ENCODE results near the gene CPED1.
A peak's percentile ranks its signal among the peaks of the same experiment; 100 is the strongest.

CPED1 gene

DNA sequence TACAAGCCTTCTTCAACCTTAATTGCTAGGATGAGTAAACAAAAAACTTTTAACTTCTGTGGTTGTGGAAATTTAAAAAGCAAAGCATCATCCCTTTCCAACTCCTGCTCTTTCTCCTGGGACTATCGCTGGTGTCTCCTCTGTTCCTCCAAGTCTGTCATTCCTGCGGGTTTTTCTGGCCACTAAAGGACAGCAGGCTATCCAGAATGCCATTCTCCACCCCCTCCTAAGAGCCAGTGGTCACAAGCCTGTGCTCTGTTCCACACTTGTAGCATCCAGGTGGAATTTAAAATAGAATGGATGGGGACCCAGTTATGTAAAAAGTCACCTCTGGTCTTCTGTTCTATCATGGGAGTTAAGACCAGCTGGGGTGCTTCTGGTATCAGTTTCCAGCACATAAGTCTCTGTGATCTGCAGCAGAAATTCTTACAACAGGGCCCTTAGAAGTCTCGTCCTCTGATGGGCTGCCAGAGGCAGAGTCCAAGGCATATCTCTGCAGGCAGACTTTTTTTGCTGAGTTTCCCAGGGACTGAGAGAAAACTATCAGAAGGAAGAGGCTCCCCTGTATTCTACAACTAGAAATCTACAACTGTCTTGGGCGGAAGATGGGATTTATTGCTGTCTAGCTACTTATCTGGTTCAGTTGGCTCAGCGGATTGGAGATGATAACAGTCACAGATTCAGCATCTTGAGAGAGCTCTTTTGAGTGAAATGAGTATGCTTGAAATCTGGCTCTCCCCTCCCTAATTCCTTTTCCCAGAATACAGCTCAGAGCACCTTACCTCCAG is 335.2 kb downstream of the CPED1 start:
- DNase-seq (ENCODE audit: low read depth in 2 of 2): no peak

DNA sequence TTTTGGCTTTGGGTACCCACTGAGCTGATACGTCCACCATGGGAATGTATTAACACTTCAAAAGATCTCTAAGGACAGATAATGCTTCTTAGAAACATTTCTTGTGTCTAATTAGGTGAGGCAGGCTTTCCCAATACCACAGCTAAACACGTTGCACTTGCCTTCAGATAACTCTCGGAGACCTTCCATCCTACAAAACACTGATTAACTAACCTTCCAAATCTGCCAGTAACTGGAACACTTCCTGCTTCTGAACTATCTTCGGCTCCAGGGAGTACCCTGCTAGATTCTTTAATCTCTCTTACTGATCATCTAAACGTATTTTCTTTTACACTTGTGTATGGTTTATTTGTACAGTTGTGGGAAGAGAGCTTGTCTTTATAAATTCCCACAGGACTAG is 339.2 kb downstream of the CPED1 start:
- no peak for DNase-seq (ENCODE audit: low read depth in 2 of 2)

DNA sequence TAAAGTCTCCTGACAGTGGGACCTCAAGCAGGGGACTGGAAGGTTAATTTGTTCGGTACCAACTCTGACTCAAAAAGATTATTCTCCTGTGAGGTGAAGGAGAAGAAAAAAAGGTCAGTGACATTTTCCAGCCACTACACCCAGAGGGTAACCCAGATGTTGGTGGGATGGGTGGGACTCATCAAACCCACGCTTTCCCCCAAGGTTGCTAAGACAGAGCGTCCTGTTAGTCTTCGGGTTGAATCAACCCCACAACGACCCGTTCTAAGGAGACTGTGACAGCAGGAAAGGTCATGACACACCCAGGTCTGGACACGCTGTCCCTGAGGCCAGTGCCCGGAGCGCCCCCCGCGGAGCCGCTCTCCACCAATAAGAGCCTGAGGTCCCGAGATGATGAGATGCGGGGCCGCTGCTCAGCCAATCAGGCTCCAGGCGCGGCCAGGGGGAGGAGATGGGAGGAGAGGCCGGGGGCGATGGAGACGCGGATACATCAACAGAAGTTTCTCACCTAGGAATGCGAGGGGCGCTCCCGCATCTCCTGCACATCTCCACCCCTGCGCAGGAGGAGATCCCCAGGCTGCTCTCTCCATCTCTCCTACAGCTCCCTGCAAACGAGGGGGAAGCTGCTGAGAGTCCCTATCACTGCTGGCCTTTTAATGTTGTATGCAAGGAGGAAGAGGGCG is 340.1 kb downstream of the CPED1 start, which contains the start of gene WNT16:
TSS of gene WNT16 (plus strand) at position 493 of the 683 bp plus-strand sequence. CDS start 293 bp downstream, outside the sequence.
- DNase-seq (ENCODE audit: low read depth in 2 of 2): no peak

DNA sequence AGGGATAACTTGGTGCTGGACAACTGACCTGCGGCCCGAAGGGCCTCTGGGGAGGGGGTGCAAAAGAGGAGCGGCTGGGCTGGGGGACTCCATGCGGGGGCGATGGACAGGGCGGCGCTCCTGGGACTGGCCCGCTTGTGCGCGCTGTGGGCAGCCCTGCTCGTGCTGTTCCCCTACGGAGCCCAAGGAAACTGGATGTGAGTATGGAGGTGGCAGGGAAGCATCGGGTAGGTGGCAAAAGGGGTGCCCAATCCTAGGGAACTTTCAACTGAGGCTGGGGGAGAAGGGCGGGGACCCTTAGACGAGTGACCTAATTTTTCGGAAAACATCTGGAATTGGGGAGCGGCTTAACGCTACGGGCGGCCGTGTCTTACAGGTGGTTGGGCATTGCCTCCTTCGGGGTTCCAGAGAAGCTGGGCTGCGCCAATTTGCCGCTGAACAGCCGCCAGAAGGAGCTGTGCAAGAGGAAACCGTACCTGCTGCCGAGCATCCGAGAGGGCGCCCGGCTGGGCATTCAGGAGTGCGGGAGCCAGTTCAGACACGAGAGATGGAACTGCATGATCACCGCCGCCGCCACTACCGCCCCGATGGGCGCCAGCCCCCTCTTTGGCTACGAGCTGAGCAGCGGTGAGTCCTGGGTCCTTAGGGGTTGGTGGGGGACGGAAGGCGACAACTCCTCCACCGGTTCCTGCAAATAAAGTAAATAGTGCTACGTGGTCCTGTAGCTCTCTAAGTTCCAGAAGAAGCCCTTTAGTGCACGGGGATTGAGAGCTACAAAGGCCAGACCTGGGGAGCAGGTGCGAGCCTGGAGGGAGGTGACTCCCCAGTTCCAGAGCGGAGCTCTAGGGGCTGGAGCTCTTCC is 340.9 kb downstream of the CPED1 start:
- peak in 1 of 2 donors; percentile 13 for DNase-seq (ENCODE audit: low read depth in 2 of 2)

DNA sequence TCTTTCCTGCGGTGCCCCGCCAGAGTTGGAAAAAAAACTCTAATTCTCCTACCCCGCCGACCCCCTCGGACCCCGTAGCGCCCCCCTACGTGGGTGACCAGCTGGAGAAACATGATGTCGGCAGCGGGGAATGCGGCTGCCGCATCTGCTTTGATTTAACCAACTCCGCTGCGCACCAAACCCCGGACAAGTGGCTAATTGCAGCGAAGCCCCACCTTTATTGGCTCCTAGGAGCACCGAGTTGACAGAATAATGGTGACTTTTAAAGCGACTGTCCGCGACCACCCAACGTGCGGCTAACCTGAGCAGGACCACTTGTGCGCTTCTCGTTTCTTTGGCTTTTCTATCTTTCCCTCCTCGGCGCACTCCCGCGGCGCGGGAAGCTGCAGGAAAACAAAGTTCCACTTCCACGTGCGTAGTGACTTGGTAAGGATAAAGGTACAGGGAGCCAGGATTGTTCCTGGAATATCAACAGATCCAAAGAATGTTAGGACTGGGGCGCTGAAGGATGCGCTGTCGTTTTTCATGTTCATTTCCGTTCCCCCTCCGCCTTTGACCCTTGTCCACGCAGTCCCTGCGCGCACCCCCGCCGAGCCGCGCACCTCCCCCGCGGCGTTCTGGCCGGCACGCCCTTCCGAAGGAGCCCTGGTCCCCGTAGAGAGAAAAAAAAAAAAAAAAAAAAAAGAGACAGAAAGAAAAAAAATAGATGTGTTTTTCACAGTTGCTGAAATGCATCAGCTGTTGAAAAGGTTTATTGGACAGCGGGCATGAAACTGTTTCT is 341.7 kb downstream of the CPED1 start:
- no peak for DNase-seq (ENCODE audit: low read depth in 2 of 2)

DNA sequence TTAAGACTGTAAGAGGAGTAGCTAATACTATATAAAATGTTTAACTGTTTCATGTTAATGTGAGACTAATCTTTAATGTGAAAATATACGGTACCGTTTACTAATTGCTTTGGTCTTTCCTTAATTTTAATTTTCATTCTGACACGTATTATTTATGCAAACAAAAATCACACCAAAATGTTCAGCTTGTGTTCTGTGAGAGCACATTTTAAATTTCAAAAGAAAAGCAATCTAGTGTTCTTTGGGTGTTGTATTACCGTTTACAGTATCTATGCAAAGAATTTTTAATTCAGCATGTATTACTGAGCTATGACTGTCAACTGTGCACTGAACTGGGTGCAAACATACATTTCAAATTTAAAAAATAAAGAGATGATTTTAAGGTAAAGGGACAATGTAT is 342.5 kb downstream of the CPED1 start:
- DNase-seq (ENCODE audit: low read depth in 2 of 2): no peak

DNA sequence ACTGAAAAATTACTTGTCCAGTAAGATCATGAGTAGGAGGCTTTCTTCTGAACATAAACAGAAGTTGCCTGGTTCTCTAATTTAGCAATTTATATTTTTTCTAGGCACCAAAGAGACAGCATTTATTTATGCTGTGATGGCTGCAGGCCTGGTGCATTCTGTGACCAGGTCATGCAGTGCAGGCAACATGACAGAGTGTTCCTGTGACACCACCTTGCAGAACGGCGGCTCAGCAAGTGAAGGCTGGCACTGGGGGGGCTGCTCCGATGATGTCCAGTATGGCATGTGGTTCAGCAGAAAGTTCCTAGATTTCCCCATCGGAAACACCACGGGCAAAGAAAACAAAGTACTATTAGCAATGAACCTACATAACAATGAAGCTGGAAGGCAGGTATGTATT is 343.1 kb downstream of the CPED1 start:
- DNase-seq (ENCODE audit: low read depth in 2 of 2): no peak

DNA sequence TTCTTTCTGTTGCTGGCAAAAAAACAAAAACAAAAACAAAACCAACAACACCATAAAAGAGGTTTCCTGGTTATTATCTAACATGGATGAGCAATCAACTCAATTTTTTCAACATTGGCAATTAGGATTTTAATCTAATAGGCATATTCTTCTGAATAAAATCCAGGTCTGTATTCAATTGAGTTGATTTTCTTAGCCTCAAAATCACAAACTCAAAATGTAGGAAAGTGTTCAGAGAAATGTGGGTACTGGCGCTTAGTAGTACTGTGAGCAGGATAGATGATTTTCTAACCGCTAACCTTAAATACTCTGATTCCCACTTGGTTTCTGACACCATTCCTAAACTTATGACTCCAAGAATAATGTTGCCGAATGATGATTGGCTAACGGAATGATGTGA is 345.9 kb downstream of the CPED1 start:
- no peak for DNase-seq (ENCODE audit: low read depth in 2 of 2)

DNA sequence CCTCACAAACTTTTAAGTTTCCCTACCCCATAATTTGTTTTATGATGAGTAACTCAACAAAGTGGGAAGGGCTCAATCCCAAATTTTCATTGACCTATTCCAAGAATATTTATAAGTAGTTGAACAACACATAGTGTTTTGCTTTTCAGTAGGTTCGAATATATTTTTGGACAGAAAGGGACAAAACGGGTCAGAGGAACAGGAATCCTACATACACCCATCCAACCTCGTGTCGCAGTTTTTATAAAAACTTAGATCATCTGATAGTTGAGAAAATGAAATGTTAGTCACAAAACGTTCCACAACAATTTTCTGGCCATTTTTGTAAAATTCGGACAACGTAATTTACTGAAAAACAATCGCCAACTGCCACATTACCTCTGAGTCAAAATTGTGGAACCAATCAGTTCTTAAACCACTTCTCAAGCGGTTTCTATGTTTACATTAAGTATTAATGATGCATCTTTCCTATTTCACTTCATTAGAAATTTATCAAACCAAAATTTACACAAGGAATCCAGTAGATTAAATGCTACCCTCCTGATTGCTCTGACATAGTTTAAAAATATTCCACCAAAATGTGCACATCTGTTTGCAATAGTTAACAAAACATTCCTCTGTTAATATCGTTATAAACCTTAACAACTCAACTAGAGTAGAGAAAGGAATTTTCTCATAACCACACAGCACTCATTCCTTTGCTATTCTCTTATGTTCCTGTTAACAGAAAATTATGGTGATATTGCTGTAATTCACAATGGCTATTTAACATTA is 346.6 kb downstream of the CPED1 start:
- no peak for DNase-seq (ENCODE audit: low read depth in 2 of 2)

DNA sequence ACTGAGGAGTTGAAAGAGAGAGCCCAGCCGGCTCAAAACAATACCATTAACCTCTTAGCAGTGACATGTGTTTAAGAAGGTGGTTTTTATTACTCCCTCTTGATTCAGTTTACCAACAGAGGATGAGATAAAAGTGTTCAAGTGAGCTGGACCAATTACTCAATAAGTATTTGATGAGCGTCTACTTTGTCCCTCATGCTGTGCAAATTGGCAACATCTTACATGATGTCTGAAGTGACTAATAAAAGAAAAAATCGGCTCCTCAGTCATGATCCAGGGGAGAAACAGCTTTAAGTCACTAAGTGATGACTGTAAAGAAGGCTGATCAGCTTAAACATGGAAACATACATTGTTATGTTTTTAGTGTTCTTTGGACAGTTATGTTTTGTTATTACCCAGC is 348.1 kb downstream of the CPED1 start:
- no peak for DNase-seq (ENCODE audit: low read depth in 2 of 2)

DNA sequence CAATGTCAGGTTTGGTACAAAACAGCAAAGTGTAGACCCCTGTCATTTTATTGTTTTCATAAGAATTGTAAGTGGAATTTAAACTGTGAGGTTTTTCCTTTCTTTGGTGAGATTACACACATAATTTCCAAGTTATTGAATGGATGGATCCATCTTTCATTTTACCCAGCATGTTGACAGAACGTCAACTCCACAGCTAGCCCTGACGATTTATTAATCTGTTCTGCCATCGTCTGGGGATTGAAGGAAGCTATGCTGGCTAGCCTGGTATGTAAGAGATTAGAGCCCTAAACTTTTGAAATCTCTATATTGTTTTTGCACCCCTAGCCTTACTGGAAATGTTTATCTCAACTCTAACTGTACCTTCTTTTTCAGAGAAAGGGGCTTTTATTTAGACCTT is 348.9 kb downstream of the CPED1 start:
- DNase-seq (ENCODE audit: low read depth in 2 of 2): no peak

DNA sequence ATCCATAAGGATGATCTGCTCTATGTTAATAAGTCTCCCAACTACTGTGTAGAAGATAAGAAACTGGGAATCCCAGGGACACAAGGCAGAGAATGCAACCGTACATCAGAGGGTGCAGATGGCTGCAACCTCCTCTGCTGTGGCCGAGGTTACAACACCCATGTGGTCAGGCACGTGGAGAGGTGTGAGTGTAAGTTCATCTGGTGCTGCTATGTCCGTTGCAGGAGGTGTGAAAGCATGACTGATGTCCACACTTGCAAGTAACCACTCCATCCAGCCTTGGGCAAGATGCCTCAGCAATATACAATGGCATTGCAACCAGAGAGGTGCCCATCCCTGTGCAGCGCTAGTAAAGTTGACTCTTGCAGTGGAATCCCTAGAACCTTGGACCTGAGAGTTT is 350.6 kb downstream of the CPED1 start:
- DNase-seq (ENCODE audit: low read depth in 2 of 2): no peak

DNA sequence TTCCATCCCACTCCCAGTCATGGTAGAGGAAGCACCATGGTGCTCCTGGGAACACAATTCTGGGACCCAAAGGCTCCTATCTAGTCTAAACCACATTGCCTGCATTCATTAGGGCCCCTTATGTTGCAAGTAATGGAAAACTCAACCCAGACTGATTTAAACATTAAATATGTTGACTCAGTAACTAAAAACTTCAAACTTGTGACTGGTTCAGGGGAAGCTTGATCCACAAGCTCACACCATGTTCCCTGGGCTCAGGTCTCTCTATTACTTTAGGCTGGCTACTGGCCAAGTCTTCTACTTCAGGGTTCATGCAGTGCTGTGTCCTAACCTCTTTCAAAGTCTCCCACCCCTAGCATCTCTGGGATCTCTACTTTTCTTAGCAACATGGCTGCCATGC is 353.4 kb downstream of the CPED1 start:
- no peak for DNase-seq (ENCODE audit: low read depth in 2 of 2)

DNA sequence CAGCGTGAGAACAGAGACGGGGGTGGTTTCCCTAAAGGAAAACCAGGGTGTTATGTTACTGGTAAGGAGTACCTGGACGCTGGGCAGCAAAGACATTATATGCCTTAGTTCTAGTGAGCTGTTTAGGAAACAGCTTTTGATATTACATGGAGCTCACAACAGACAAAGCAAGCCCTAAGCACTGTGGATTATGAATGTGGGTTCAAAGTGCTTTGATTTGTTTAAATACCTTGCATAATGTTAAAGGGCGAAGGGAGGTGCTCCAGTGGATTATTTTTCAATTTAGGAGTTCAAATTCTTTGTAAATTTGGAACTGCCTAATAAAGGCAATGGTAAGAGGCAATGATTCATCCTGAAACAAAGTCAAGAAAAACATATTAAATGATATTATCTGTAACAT is 354.1 kb downstream of the CPED1 start:
- no peak for DNase-seq (ENCODE audit: low read depth in 2 of 2)

DNA sequence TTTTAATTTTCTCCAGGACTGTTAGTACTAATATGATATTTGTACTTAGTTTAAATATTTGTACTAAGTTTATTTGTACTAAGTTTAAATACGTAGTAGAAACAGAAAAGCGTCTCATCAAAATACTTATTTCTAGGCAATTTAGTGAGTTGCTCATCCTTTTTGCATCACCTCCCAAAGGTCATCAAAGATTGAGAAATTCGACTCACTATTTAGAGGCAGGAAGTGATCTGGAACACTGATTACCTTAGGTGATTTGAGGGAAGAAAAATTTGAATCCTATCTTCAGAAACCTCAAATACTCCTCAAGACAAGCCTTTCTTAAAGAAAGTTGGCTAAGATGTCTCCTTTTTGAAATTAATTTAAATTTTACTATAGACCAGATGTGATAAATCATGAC is 354.8 kb downstream of the CPED1 start:
- no peak for DNase-seq (ENCODE audit: low read depth in 2 of 2)

DNA sequence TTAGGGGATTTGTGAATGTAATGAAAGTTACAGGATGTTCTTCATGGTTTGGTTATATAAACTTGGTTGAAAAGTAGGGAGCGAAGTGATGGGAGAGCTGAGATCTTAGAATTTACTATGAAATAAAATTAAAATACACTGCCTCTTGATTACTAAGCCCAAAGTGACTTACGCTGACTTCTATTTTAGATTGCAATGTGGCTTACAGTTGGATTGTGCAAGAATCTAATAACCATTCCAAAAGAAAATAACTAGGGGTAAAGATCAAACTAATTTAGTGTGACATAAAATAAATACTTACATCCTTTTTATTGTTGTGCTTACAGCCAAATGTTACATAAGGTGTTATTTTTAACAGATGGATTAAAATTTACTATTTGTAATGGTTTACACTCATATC is 355.6 kb downstream of the CPED1 start:
- no peak for DNase-seq (ENCODE audit: low read depth in 2 of 2)

DNA sequence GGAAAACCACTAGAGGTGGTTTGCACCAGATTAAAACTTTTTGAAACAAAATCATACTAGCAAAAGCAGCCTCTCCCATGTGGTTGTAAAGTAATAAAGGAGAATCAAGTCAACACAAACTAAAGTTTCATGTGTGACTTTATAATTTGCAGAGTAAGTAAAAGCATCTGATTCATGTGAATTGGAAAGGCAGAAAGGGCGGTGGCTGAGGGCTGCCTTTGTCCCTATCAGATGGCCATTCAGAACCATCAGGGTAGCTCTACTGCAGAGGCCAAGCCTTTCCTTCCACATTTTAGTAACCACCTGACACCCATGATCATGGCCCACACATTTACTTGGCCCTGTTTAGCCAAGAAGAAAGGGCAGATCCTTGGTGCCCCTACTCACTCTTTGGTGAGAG is 356.0 kb downstream of the CPED1 start:
- DNase-seq (ENCODE audit: low read depth in 2 of 2): no peak
